Stimulated activated effector memory CD8-positive, alpha-beta T cell treated with anti-CD3 and anti-CD28 coated beads, Interleukin-12 subunit alpha, Interleukin-12 subunit beta, amount 100 ng/mL, for 72 hours (primary cell): ENCODE measurements around the gene TAF10.
A peak's percentile ranks its signal among the peaks of the same experiment; 100 is the strongest.

Experiments
- ATAC-seq: fragments of 150-1000 bp; cut with Tn5 transposase; 2 replicates; pipeline ENCODE4 v1.10.0; 2021
- DNase-seq, 2 donors: peaks; one replicate each; pipeline ENCODE4 v3.0.0; 2021 to 2022; ENCODE audit warnings: low spot score in 2 of 2
- H3K27ac Mint-ChIP-seq: one replicate; pipeline ENCODE4 v1.8.0; 2022; ENCODE audit warnings: mild to moderate bottlenecking, mixed read lengths
- H3K36me3 Mint-ChIP-seq: one replicate; pipeline ENCODE4 v1.8.0; 2022; ENCODE audit warnings: mild to moderate bottlenecking, mixed read lengths
- H3K4me1 Mint-ChIP-seq: one replicate; pipeline ENCODE4 v1.8.0; 2022; ENCODE audit warnings: mixed read lengths
- H3K4me3 Mint-ChIP-seq: one replicate; pipeline ENCODE4 v1.8.0; 2022; ENCODE audit warnings: mild to moderate bottlenecking, mixed read lengths
- H3K9me3 Mint-ChIP-seq: one replicate; pipeline ENCODE4 v1.8.0; 2022; ENCODE audit warnings: mixed read lengths

TAF10 gene

DNA sequence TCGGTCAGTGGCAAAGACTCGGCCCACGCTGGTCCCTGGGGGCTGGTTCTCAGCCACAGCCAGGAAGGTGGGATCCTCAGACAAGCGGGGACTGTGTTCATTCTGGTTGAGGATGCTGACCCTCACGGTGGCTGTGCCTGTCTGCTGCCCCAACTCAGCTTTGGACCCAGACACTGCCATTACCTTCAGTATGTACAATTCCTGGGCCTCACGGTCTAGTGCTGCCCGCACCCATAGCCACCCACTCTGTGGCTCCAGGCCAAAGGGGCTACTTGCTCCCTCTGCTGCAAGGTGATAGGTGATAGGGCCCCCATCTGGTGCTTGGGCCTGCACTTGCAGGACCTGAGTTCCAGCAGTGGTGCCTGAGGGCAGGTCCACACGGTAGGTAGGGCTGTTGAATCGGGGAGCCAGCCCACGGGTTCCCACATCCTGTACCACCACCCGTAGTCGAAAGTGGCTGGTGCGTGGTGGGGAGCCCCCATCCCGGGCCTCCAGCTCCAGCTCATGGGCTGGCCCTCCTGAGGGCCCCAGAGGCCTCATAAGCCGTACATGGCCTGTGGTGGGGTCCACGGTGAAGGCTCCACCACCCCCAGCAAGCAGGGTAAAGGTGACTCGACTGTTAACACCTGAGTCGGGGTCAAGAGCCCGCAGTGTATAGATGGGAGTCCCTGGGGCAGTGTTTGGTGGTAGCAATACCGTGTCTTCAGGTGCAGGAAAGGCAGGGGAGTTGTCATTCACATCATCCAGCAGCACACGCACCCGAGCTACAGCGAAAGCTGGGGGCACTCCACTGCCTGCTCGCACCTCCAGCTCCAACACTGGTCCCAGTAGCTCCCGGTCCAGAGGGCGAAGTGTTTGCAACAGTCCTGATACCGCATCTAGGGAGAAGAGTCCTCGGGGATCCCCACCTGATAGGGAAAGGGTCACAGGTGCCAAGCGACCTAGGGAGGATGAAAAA, 20.4 kb upstream of the TAF10 start:
- Mint-ChIP-seq H3K27ac (peak overlapping the region; percentile 70), H3K36me3 (no peaks in the 10 kb centered on the region), H3K4me1 (peaks cover 10% of the 10 kb centered on the region), H3K4me3 (no peak overlapping the region), H3K9me3 (no peaks in the 10 kb centered on the region)
- DNase-seq: no peak
- ATAC-seq: peak; percentile 34

DNA sequence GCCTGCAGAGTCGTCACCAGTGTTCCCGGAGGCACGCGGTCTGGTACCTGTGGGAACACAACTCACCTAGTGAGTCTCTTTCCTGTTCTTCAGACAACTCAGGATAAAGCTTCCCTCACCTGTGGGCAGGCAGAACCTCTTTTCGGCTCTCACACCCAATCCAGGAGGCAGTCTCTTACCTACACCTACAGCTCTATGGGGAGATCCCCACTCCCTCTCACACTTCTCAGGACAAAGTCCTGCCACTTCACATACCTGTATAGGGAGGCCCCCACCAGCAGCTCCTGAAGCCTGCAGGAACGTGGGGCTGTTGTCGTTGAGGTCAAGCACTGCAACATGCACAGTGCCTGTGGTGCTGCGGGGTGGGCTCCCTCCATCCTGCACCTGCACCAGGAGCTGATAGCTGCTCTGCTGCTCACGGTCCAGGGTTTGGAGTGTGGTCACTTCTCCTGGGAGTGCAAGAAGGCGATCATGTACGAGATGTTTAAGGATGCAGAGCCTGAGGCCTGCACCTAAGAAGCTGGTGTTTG, 19.4 kb upstream of the TAF10 start:
- Mint-ChIP-seq H3K27ac (no peak overlapping the region), H3K4me1 (peaks cover 19% of the 10 kb centered on the region), H3K4me3 (no peak overlapping the region), H3K9me3 (no peaks in the 10 kb centered on the region), H3K36me3 (no peaks in the 10 kb centered on the region)
- no peak for ATAC-seq
- no peak for DNase-seq

DNA sequence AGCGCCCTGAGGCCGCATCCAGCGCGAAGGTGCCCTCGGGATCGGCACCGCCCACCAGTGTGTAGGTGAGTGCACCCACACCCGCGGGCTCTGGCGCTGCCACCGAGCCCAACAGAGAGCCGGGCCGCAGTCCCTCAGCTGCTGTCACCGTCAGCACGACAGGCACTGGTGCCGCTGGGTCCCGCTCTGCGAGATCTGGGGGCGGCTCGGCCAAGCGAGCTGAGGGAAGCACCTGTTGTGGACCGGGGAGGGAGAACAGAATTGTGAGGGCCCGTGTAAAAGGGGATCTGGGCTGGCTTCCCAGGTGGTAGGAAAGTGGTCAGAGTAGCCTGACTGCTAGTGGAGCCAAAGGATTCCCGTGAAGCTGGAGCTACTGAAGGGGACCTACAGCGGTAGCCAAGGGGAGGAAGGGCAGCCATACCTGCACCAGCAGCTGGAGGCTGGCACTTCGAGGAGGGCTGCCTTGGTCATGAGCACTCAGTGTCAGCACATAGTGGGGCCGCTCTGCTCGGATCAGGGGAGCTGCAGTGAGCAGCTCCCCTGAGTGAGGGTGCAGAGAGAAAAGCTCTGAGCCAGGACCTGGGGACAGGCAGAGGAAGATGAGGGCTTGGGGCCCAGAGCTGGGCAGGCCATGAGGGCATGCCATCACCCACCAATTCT, 18.7 kb upstream of the TAF10 start:
- no peaks in the 10 kb centered on the region for H3K36me3 Mint-ChIP-seq
- DNase-seq (no peak), ATAC-seq (no peak)
- H3K9me3 Mint-ChIP-seq: no peaks in the 10 kb centered on the region
- H3K27ac Mint-ChIP-seq: no peak overlapping the region
- peaks cover 23% of the 10 kb centered on the region for H3K4me1 Mint-ChIP-seq
- H3K4me3 Mint-ChIP-seq: no peak overlapping the region

DNA sequence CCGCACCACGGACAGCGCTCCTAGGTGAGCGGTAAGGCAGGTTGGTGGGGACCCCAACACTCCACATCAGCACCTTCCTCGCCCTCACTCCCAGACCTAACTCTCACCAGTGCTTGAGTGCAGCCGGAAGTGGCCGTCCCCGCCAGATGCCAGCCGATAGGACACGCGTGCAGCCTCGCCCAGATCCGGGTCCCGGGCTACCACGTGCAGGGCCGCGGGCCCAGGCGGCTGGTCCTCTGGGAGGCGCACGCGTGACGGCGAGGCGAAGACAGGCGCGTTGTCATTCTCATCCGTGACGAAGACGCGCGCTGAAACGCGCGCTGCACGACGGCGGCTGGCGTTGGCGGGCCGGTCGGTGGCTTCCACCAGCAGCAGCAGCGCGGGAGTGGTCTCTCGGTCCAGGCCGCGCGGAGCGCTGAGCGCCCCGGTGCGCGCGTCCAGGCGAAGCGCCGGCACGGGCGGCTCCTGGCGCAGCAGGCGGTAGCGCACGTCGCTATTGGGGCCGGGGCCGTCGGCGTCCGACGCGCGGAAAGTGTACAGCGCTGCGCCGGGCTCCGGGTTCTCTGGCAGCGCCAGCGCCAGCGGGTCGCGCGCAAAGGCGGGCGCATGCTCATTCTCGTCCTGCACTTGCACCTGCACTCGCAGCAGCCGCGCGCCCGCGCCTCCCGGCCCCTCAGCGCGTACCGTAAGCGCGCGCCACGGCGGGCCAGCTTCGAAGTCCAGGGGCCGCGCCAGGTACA, 18.0 kb upstream of the TAF10 start:
- Mint-ChIP-seq H3K4me3 (no peak overlapping the region), H3K36me3 (no peaks in the 10 kb centered on the region), H3K27ac (no peak overlapping the region), H3K4me1 (peaks cover 23% of the 10 kb centered on the region), H3K9me3 (no peaks in the 10 kb centered on the region)
- ATAC-seq: no peak
- DNase-seq: no peak

DNA sequence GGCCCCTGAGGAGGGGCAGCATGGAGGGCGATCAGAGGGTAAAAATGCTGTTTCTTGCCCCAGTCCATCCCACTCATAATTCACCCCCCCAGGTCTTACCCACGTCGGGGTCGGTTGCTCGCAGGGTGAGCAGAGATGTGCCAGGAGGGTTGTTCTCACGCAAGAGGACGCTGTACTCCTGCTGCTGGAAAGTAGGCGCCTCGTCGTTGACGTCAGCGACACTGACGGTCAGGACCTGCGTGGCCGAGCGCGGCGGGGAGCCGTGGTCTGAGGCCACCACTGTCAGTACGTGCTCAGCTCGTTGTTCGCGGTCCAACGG, 17.5 kb upstream of the TAF10 start:
- DNase-seq (no peak), ATAC-seq (no peak)
- Mint-ChIP-seq H3K4me3 (no peak overlapping the region), H3K27ac (no peak overlapping the region), H3K36me3 (no peaks in the 10 kb centered on the region), H3K9me3 (no peaks in the 10 kb centered on the region), H3K4me1 (peaks cover 23% of the 10 kb centered on the region)

DNA sequence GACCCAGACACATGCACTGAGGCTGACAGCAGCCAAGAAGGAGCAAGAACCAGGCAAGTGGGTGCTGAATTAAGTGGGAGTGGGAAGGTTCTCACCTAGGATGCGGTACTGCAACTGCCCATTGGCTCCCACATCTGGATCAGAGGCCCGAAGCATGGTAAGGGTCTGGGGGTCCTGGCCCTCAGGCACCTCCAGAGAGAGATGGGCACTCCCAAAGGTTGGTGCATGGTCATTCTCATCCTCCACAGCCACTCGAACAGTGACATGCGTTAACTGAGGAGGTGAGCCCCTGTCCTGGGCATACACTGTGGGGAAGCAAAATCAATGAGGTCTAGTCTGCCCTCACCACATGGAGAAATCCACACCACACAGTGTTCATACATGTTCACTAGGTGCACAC, 16.5 kb upstream of the TAF10 start:
- no peaks in the 10 kb centered on the region for H3K36me3 Mint-ChIP-seq
- no peak overlapping the region for H3K27ac Mint-ChIP-seq
- H3K4me1 Mint-ChIP-seq: peaks cover 23% of the 10 kb centered on the region
- DNase-seq (no peak), ATAC-seq (no peak)
- no peak overlapping the region for H3K4me3 Mint-ChIP-seq
- H3K9me3 Mint-ChIP-seq: no peaks in the 10 kb centered on the region

DNA sequence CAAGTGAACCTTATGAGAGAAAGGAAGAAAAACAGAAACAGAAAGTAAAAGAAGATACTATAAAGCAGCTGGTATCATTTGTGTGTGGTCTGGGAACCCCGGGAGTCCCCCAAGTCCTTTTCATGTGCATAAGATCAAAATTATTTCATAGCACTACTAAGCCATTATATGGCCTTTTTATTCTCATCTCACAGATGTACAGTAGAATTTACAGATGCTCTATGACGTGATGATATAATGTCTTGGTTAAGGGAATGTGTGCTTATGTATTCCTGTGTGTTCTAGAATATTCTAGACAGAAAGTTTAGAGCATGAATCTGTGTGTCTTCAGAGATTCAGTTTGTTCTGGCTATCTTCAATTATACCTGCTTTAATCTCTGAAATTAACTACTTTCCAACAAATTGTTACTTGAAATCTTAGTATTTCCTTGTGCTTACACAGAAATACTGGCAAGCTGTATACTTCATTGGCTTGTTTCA, 15.8 kb upstream of the TAF10 start:
- Mint-ChIP-seq H3K4me1 (peaks cover 23% of the 10 kb centered on the region), H3K27ac (peak overlapping the region; percentile 1), H3K9me3 (no peaks in the 10 kb centered on the region), H3K4me3 (peak overlapping the region; percentile 16), H3K36me3 (no peaks in the 10 kb centered on the region)
- DNase-seq: no peak
- ATAC-seq: peak; percentile 42

DNA sequence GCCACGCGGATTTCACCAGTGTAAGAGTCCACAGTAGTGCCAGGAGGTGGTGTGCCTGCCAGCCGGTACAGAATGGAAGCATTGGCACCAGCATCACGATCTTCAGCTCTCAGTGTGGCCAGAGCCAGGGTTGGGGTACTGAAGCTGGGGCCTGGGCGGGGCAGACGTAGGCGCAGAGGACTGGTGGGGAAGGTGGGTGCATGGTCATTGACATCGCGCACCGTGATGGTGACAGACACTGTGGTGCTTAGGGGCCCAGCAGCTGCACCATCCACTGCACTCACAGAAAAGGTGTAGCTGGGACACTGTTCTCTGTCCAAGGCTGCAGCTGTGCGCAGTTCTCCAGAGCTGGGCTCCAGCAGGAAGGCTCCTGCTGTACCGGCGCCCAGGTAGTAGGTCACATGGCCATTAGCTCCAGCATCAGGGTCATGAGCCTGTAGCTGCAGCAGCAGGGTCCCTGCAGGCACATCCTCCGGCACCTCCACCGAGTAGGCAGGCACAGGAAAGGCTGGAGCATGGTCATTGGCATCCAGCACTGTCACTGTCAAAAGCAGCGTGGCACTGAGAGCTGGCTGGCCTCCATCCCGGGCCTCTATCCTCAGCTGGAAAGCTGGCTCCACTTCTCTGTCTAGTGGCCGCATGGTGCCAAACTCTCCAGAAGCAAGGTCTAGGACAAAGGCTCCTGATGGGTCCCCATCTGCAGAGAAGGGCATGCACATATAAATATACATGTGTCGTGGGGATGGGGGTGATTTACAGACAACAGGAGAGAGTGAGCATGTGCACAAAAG, 15.2 kb upstream of the TAF10 start:
- Mint-ChIP-seq H3K4me3 (peak overlapping the region; percentile 16), H3K4me1 (peaks cover 23% of the 10 kb centered on the region), H3K36me3 (no peaks in the 10 kb centered on the region), H3K27ac (peak overlapping the region; percentile 1), H3K9me3 (no peaks in the 10 kb centered on the region)
- ATAC-seq (no peak), DNase-seq (no peak)

DNA sequence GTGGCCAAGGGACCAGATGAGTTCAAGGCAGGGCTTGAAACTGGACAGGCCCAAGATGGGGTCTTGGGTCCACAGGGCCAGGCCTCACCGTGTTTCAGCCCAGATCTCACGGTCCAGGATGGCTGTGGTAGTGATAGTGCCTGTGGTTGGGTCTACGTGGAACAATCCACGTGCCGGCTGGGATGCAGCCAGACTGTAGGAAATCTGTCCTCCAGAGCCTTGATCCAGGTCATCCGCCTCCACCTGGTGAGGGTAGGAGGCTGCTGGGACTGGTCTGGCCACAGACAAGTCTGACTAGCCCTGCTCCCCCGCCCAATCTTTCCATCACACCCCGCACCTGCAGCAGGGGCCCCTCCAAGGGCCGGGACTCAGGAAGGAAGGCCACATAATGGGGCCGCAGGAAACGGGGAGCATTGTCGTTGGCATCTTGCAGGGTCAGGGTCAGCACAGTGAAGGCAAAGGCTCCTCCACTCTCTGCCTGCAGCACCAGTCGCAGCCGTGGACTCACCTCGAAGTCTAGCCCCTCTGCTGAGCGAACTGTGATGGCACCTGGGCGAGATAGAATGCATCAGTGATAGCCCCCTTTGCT, 13.9 kb upstream of the TAF10 start:
- Mint-ChIP-seq H3K4me1 (peaks cover 23% of the 10 kb centered on the region), H3K9me3 (no peaks in the 10 kb centered on the region), H3K4me3 (no peak overlapping the region), H3K36me3 (no peaks in the 10 kb centered on the region), H3K27ac (no peak overlapping the region)
- ATAC-seq (no peak), DNase-seq (no peak)

DNA sequence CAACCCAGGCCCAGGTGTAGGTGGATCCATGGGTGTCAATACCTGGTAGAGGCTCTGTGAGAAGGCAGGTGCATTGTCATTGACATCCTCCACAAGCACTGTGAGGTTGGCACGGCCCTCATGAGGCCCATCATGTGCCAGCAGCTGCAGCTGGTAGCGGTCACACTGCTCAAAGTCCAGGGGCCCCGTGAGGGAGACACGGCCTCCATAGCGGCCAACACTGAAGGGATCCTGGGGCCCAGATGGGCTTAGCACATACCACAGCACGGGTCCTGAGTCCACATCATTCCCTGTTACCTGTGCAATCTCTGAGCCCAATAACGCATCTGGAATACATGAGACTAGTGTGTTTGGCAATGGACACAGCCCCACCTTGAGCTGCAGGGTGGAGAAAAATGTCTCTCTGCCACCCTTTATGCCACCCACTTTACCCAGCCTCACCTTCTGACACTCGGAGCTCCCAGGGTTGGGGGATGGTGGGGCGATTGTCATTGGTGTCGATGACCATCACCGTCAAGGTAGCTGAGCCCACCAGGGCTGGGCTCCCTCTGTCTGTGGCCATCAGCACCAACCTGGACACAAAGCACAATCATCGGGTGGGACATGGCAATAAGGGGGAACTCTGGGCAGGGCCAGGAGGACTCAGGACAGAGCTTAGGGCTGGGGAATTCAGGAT, 13.3 kb upstream of the TAF10 start:
- ATAC-seq (no peak), DNase-seq (no peak)
- no peak overlapping the region for H3K27ac Mint-ChIP-seq
- H3K4me1 Mint-ChIP-seq: peaks cover 23% of the 10 kb centered on the region
- H3K9me3 Mint-ChIP-seq: no peaks in the 10 kb centered on the region
- no peaks in the 10 kb centered on the region for H3K36me3 Mint-ChIP-seq
- H3K4me3 Mint-ChIP-seq: no peak overlapping the region

DNA sequence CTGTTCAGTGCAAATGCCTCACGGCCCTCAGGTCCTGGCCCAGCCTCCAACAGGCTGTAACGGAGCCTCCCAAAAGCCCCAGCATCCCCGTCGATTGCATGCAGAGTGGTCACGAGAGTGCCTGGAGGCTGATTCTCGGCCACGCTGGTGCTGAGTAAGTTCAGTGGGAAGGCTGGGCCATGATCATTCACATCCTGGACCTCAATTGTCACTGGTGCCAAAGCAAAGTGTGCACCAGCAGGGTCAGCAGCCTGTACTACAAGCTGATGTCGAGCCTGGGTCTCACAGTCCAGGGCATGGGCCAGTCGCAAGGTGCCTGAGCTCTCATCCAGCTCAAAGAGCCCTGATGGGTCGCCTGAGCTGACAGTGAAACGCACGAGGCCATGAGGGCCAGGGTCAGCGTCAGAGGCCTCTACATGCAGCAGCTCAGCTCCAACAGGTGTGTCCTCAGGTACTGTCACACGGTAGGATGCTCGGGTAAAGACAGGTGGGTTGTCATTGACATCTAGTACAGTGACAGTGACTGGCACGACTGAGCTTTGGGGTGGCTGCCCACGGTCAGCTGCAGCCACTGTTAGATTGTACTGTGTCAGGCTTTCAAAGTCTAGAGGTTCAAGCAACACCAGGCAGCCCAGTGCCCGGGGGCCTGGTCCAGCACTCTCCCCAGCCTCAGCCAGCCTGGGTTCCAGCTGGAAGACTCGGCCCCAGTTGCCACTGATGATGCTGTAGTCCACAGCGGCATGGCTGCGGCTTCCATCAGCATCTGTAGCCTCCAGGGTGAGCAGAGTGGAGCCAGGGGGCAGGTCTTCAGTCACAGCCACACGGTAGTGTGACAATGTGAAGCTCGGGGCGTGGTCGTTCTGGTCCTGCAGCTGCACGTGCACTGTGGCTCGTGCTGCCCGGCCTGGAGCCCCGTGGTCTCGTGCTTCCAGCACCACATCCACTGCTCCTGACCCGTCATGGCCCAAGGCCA, 11.7 kb upstream of the TAF10 start:
- ATAC-seq (no peak), DNase-seq (no peak)
- Mint-ChIP-seq H3K4me1 (peaks cover 23% of the 10 kb centered on the region), H3K36me3 (no peaks in the 10 kb centered on the region), H3K27ac (no peak overlapping the region), H3K4me3 (no peak overlapping the region), H3K9me3 (no peaks in the 10 kb centered on the region)

DNA sequence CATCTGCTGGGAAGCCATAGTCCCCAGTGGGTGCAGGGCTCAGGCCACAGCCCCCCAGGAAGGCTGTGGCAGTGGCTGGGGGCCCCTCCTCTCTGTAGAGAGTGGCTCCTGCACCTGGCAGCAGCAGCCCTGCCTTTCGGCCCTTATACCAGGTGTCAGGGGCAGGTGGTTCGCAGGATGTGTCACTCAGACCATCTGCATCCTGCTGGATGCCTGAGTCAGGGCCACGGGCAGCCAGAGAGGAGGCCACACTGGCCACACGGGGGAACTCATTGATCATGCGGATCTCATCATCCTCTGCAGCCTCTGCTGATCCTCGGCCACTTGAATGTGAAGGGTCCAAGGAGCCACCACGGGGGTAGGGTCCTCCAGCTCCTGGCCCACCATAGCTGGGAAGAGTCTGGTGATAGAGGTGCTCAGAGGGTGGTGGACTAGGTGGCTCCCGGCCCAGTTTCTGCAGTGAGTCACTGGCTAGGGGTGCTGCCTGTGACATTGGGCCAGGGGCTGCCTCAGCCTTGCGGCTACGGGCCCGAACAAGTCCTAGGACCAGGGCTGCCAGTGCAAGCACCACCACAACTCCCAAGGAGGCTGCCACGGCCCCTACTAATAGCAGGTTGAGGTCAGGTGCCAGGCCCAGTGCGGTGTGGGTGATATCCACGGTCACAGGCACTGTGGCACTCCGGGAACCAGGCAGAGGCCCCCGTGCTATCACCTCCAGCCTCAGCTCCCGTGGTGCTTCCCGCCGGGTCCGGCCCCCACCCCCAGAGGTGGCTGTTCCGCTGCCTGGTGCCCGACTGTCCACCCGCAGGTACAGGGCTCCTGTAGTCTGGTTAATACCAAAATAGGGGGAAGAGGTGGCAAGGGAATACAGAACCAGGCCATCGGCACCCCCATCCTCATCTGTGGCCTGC, 10.5 kb upstream of the TAF10 start:
- Mint-ChIP-seq H3K4me3 (no peak overlapping the region), H3K4me1 (peaks cover 14% of the 10 kb centered on the region), H3K9me3 (no peaks in the 10 kb centered on the region), H3K27ac (no peak overlapping the region), H3K36me3 (no peaks in the 10 kb centered on the region)
- DNase-seq: no peak
- ATAC-seq: no peak
